Lung (tissue), 12 donors: ENCODE measurements around the gene CDAN1. TPM values are rescaled to one million over a fixed set of nuclear protein-coding genes. Genes with fewer than 3 reads are reported as not detected.

Source experiments
- ATAC-seq: fragments of 200-7000 bp; cut with Tn5 transposase; one replicate; pipeline ENCODE4 v1.9.1; 2020; ENCODE audit warnings: moderate number of reproducible peaks; ENCODE audit not compliant: insufficient read depth, low FRiP score
- DNase-seq, 3 donors: peaks; one replicate each; pipeline ENCODE4 v3.0.0-alpha.2; 2013 to 2017
- H3K27ac ChIP-seq, 2 donors: one replicate each; pipeline ENCODE4 v1.5.1; 2013; ENCODE audit warnings: mild to moderate bottlenecking in 2 of 2, moderate library complexity in 2 of 2, control low read depth in 1 of 2, inconsistent platforms in 1 of 2, low read depth in 1 of 2, low read length in 1 of 2
- H3K27me3 ChIP-seq, 3 donors: one replicate each; pipeline ENCODE4 v1.5.1; 2013; ENCODE audit warnings: low read length in 2 of 3; ENCODE audit not compliant: control insufficient read depth in 3 of 3, insufficient read depth in 3 of 3
- H3K36me3 ChIP-seq, 4 donors: one replicate each; pipeline ENCODE4 v1.5.1; 2013; ENCODE audit warnings: low read length in 4 of 4, mild to moderate bottlenecking in 1 of 4, moderate library complexity in 1 of 4; ENCODE audit not compliant: control insufficient read depth in 4 of 4, insufficient read depth in 4 of 4
- H3K4me1 ChIP-seq, 5 donors: one replicate each; pipeline ENCODE4 v1.5.1; 2013; ENCODE audit warnings: low read length in 5 of 5, mild to moderate bottlenecking in 2 of 5, moderate library complexity in 1 of 5; ENCODE audit not compliant: control insufficient read depth in 5 of 5, insufficient read depth in 5 of 5
- H3K4me3 ChIP-seq: one replicate; pipeline ENCODE4 v1.5.1; 2013; ENCODE audit warnings: mild to moderate bottlenecking, control low read depth, moderate library complexity
- H3K9ac ChIP-seq, 2 donors: one replicate each; pipeline ENCODE4 v1.5.1; 2013; ENCODE audit warnings: low read length in 2 of 2, control low read depth in 1 of 2; ENCODE audit not compliant: insufficient read depth in 1 of 2
- H3K9me3 ChIP-seq, 4 donors: one replicate each; pipeline ENCODE4 v1.5.1; 2013; ENCODE audit warnings: low read length in 3 of 4, mild to moderate bottlenecking in 1 of 4, moderate library complexity in 1 of 4; ENCODE audit not compliant: control insufficient read depth in 4 of 4, insufficient read depth in 3 of 4
- CTCF ChIP-seq: IDR thresholded peaks from 2 replicates; pipeline ENCODE4 v1.5.1; 2012; ENCODE audit warnings: mild to moderate bottlenecking; ENCODE audit errors: control extremely low read depth, extremely low read depth
- WGBS, 2 donors: extraction: QIAGEN DNeasy Blood & Tissue Kit; methylation state at CpG; one replicate each; pipeline ENCODE4 v1.1.7; 2013; 5-methylcytosine and 5-hydroxymethylcytosine counted together
- polyA plus RNA-seq, 2 donors: library from polyadenylated mRNA; stranded (reverse); fragments of 200-250 nt; gene quantifications; one replicate each; pipeline ENCODE4 v1.2.1, GENCODE V29; 2013
- total RNA-seq, 2 donors: library from RNA; depleted of rRNA in 1 of 2; stranded (reverse); fragments of >200 nt in 1 of 2; gene quantifications; one replicate each; pipeline ENCODE4 v1.2.1, GENCODE V29; 2014 to 2021
- donor health status: control.
- donor health status: control.
- donor health status: Bipolar disorder and iron deficiency.
- donor health status: healthy.
- donor health status: DM: yes; HTN: yes; CAD: no.

CDAN1 gene
- total and polyA plus RNA-seq, 4 donors: 4.2 to 15.2 (median 12.2) TPM

GRCh38 chr15:42704492-42704926 lies 32.4 kb downstream of the CDAN1 start:
- WGBS, 2 donors: 31 to 38% methylated on average over 4 of the region's 4 CpGs
- no peaks in the 10 kb centered on the region for H3K4me1 ChIP-seq
- no peaks in the 10 kb centered on the region for H3K27me3 ChIP-seq
- DNase-seq: peak; percentile 62 to 79 (median 69)
- peak; percentile 77 for ATAC-seq
- no peak overlapping the region for H3K27ac ChIP-seq
- peaks cover 0 to 3% (median 0%) of the 10 kb centered on the region in 4 donors for H3K36me3 ChIP-seq
- no peak overlapping the region for H3K9ac ChIP-seq
- peaks cover 0 to 5% (median under 1%) of the 10 kb centered on the region in 4 donors for H3K9me3 ChIP-seq
- H3K4me3 ChIP-seq: no peak overlapping the region
- peak; percentile 84 for TF ChIP-seq CTCF

GRCh38 chr15:42696626-42697025 lies 40.3 kb downstream of the CDAN1 start:
- DNase-seq (no peak), ATAC-seq (no peak)
- TF ChIP-seq CTCF: no peak
- WGBS, 2 donors: 79 to 88% methylated on average over 5 of the region's 5 CpGs
- no peaks in the 10 kb centered on the region for H3K27me3 ChIP-seq
- no peak overlapping the region for H3K27ac ChIP-seq
- no peak overlapping the region for H3K9ac ChIP-seq
- no peak overlapping the region for H3K4me3 ChIP-seq
- H3K36me3 ChIP-seq: peaks cover 0 to 27% (median 2%) of the 10 kb centered on the region in 4 donors
- no peaks in the 10 kb centered on the region for H3K4me1 ChIP-seq
- H3K9me3 ChIP-seq: peaks cover 0 to 5% (median under 1%) of the 10 kb centered on the region in 4 donors

- WGBS, 2 donors: 90% methylated on average over 6 of the region's 6 CpGs
- peaks cover 0 to 5% (median 0%) of the 10 kb centered on the region in 4 donors for H3K9me3 ChIP-seq
- H3K4me3 ChIP-seq: no peak overlapping the region
- no peaks in the 10 kb centered on the region for H3K4me1 ChIP-seq
- H3K36me3 ChIP-seq: peaks cover 0 to 35% (median 2%) of the 10 kb centered on the region in 4 donors
- no peak overlapping the region for H3K9ac ChIP-seq
- TF ChIP-seq CTCF: no peak
- no peak for DNase-seq
- ATAC-seq: no peak
- H3K27me3 ChIP-seq: no peaks in the 10 kb centered on the region
- H3K27ac ChIP-seq: no peak overlapping the region
Observed at GRCh38 chr15:42695527-42696071, 41.3 kb downstream of the CDAN1 start.

GRCh38 chr15:42694398-42694797 lies 42.5 kb downstream of the CDAN1 start:
- no peak overlapping the region for H3K4me3 ChIP-seq
- H3K9me3 ChIP-seq: no peaks in the 10 kb centered on the region
- TF ChIP-seq CTCF: no peak
- 96 to 97% methylated on average over 10 of the region's 10 CpGs for WGBS, 2 donors
- peaks cover 0 to 39% (median 2%) of the 10 kb centered on the region in 4 donors for H3K36me3 ChIP-seq
- DNase-seq (no peak), ATAC-seq (no peak)
- H3K27ac ChIP-seq: no peak overlapping the region
- no peaks in the 10 kb centered on the region for H3K27me3 ChIP-seq
- H3K9ac ChIP-seq: no peak overlapping the region
- no peaks in the 10 kb centered on the region for H3K4me1 ChIP-seq
